Activated T-cell treated with anti-CD3 and anti-CD28 coated beads, Interleukin-2, amount 50 U/mL, for 72 hours (primary cell): ENCODE results near the gene MPHOSPH10. TPM values are rescaled to one million over a fixed set of nuclear protein-coding genes. Genes with fewer than 3 reads are reported as not detected.

ENCODE experiments used
- total RNA-seq, 2 donors: library from RNA; stranded (reverse); gene quantifications; one replicate each; pipeline ENCODE4 v1.2.3, GENCODE V29; 2022

The MPHOSPH10 gene
- total RNA-seq, 2 donors from 2014 or later: 35.0 to 35.8 TPM

Other genes starting within 250 kb of the MPHOSPH10 start
- gene VAX2, start 230.1 kb upstream of the MPHOSPH10 start, total RNA-seq: not detected
- gene ATP6V1B1, start 194.7 kb upstream of the MPHOSPH10 start, total RNA-seq: not detected
- under 1 TPM in 1 of 2 donors, not detected in 1; 0.58 TPM for gene ANKRD53, start 152.0 kb upstream of the MPHOSPH10 start, total RNA-seq
- 10 to 100 TPM; 45.9 to 66.6 TPM for gene TEX261, start 135.8 kb upstream of the MPHOSPH10 start, total RNA-seq
- 10 to 100 TPM; 51.3 to 53.8 TPM for gene NAGK, start 62.0 kb upstream of the MPHOSPH10 start, total RNA-seq
- gene MCEE, start 405 bp upstream of the MPHOSPH10 start, total RNA-seq: 10 to 100 TPM; 20.8 to 31.8 TPM
- gene PAIP2B, start 96.5 kb downstream of the MPHOSPH10 start, total RNA-seq: 1 to 10 TPM; 3.1 to 5.3 TPM
- 100 to 1,000 TPM; 107 to 111 TPM for gene ZNF638, start 201.1 kb downstream of the MPHOSPH10 start, total RNA-seq